GM10248 (cell line): ENCODE data around the gene TTC1.
"Not testable (repeated sequence)": the region's sequence is repeated elsewhere in the genome, so short reads cannot be mapped to it uniquely, and the experiment has no call there.

Experiments used
- CTCF ChIA-PET: fragments of 300-600 bp; sonication (Branson Sonifier 250); formaldehyde crosslinking; extraction: SDS; loops from one replicate; lab custom pipeline; 2021; ENCODE audit warnings: antibody characterized with exemption; lab: Yijun Ruan, JAX
- POLR2A ChIA-PET: fragments of 350-650 bp; sonication (Branson Sonifier 250); formaldehyde crosslinking; extraction: SDS; loops from one replicate; lab custom pipeline; 2020; ENCODE audit warnings: antibody characterized with exemption; lab: Yijun Ruan, JAX
- DNase-seq: peaks from one replicate; pipeline ENCODE4 v3.0.0; 2012; ENCODE audit errors: extremely low spot score
- CTCF ChIP-seq: IDR thresholded peaks from 2 replicates; pipeline ENCODE4 v1.5.1; 2012; ENCODE audit warnings: mild to moderate bottlenecking, low read depth; ENCODE audit errors: extremely low read depth, missing control alignments, control extremely low read depth

TTC1 gene

GRCh38 chr5:160057256-160057655 is 48.3 kb downstream of the TTC1 start:
- DNase-seq: no peak
- TF ChIP-seq CTCF: no peak

GRCh38 chr5:160060001-160060400 is 51.1 kb downstream of the TTC1 start:
- ChIA-PET CTCF (no interaction called here), POLR2A (no interaction called here)

More at GRCh38 chr5:160057256-160057655, 48.3 kb downstream of the TTC1 start:
- ChIA-PET CTCF (interaction anchor here (1.1 to 4.4 kb wide), 2 partner anchors 9 to 40 kb away, joined by 3 to 25 read pairs; no protein-coding TSS in a partner anchor), POLR2A (no interaction called here)

GRCh38 chr5:160061770-160062169 is 52.8 kb downstream of the TTC1 start:
- POLR2A ChIA-PET: no interaction called here
- no peak for TF ChIP-seq CTCF
- CTCF ChIA-PET: interaction anchor here (1.0 to 1.1 kb wide), 2 partner anchors 19 to 334 kb away, joined by 3 to 4 read pairs; no protein-coding TSS in a partner anchor
- DNase-seq: no peak

More at GRCh38 chr5:160060001-160060400, 51.1 kb downstream of the TTC1 start:
- TF ChIP-seq CTCF: no peak
- no peak for DNase-seq

- DNase-seq: no peak
- POLR2A ChIA-PET: no interaction called here
- no peak for TF ChIP-seq CTCF
- CTCF ChIA-PET: interaction anchor here (3.1 to 5.0 kb wide), 2 partner anchors 9 to 16 kb away, joined by 12 to 25 read pairs; no protein-coding TSS in a partner anchor
Measured at GRCh38 chr5:160064417-160064810, 55.5 kb downstream of the TTC1 start.

GRCh38 chr5:160064995-160065614 is 56.2 kb downstream of the TTC1 start:
- CTCF ChIA-PET: interaction anchor here (0.8 to 5.0 kb wide), 4 partner anchors 10 to 46 kb away, joined by 3 to 25 read pairs (median 8); no protein-coding TSS in a partner anchor
- POLR2A ChIA-PET: no interaction called here
- TF ChIP-seq CTCF: no peak
- no peak for DNase-seq

- POLR2A ChIA-PET, DNase-seq: not testable (repeated sequence)
- CTCF ChIA-PET: interaction anchor here (0.7 to 2.1 kb wide), 3 partner anchors 11 to 52 kb away, joined by 3 to 10 read pairs (median 5); no protein-coding TSS in a partner anchor
Measured at GRCh38 chr5:160069120-160069519, 60.2 kb downstream of the TTC1 start.

- CTCF ChIA-PET: interaction anchor here (0.8 to 2.0 kb wide), 7 partner anchors 10 to 50 kb away, joined by 3 to 8 read pairs (median 3); no protein-coding TSS in a partner anchor
- POLR2A ChIA-PET: no interaction called here
- no peak for TF ChIP-seq CTCF
- no peak for DNase-seq
Measured at GRCh38 chr5:160071516-160071915, 62.6 kb downstream of the TTC1 start.
